CD4-positive, alpha-beta T cell treated with Interleukin-17A for 1 hour (primary cell): ENCODE results near the gene CFHR2.
"Not testable (repeated sequence)": the region's sequence is repeated elsewhere in the genome, so short reads cannot be mapped to it uniquely, and the experiment has no call there.

Experiments used
- DNase-seq: peaks from one replicate; pipeline ENCODE4 v3.0.0-alpha.2; 2020

CFHR2 gene

DNA sequence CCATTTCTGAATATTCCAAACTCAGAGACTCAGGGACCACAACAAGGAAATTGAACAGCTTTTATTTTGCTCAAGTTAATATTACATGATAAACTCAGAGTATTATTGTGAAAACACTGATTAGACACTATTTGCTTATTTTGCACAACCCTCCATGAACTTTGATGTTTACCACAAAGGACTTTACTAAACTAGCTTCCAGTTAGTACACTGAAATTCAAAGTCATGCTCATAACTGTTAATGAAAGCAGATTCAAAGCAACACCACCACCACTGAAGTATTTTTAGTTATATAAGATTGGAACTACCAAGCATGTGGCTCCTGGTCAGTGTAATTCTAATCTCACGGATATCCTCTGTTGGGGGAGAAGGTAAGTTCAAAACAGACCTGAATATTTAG lies at the start of gene CFHR2:
CFHR2 (plus strand) TSS at position 171 of the 400 bp plus-strand sequence; CDS start at position 314, 143 bp downstream.
- DNase-seq, result not testable (repeated sequence)

DNA sequence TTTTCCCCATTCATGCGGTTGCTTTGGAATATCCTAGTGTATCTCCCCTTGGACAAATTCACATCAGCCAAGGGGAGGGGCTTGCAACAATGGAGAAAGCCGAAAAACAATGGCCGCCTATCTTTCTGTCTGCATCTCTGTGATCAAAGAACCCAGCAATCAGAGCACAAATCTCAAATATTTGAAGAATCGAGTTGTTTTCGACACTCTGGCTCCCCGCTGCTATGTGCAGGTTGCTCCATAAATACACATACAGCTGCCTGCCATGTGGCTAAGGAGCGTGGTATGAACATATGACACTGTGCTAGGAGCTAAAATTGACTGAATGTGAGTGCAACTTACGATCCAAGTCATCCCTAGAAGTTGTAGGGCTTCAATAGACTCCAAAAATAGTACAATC lies 47.2 kb upstream of the CFHR2 start:
- no peak for DNase-seq

DNA sequence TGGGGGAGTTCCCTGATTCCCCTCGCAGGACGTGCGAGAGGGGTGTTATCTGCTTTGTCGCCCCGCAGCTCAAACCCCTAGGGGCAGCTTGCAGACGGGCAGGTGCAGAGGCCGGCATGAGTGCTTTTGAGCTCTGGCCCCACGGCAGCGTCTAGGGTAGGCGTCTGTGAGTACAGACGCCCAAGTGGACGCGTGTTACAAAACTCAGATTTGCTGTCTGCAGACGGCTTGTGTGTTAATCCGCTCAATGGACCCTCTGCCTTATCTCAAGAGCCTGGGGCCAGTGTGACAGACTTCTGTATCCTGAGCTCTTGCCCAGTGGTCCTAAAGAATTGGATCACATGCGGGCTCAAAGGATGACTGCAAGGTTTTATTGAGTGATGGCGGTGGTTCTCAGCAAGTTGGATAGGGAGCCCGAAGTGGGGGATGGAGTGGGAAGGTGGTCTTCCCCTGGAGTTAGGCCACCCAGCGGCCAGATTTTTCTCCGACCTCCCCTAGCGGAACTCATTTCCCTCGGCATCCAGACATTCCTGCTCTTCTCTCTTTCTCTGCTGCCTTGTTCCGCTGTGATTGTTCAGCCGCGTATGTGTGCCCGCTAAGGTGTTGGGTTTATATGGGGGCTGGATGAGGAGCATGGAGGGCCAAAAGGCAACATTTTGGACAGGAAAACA lies 46.2 kb upstream of the CFHR2 start:
- no peak for DNase-seq

DNA sequence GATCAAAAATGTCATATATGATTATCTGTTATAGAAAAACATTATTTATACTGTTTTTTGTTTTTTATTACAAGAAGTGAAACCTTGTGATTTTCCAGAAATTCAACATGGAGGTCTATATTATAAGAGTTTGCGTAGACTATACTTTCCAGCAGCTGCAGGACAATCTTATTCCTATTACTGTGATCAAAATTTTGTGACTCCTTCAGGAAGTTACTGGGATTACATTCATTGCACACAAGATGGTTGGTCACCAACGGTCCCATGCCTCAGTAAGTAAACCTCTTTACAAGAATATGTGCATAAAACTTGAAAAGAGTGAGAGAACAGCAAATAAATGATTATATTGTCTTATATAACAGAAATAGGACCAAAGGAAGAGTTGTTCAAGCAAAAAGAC lies 41.2 kb upstream of the CFHR2 start:
- DNase-seq, result no peak

DNA sequence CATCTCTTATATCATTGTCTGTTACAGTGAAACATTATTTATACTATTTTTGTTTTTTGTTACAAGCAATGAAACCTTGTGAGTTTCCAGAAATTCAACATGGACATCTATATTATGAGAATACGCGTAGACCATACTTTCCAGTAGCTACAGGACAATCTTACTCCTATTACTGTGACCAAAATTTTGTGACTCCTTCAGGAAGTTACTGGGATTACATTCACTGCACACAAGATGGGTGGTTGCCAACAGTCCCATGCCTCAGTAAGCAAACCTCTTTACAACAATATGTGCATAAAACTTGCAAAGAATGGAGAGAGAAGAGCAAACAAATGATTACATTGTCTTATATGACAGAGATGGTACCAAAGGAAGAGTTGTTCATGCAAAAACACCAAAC lies 33.3 kb upstream of the CFHR2 start:
- no peak for DNase-seq

DNA sequence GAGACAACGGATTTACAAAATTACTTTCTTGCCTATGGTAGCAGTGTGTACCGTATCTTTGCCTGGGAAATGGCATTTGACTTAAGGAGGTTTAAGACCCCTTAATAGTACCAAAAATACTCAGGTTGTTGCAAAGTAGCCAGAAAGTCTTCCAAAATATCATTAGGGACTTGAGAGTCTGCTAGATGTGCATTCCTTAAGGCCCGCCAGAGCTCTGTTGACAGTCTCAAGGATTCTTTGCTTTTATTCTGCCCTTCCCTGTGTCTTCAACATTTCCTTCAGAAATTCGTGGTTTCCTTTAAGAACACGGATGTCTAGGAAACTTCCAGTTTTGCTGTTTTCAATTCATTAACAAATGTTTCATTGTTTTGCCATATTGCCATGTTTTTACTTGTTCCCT lies 31.3 kb upstream of the CFHR2 start:
- DNase-seq, result not testable (repeated sequence)

DNA sequence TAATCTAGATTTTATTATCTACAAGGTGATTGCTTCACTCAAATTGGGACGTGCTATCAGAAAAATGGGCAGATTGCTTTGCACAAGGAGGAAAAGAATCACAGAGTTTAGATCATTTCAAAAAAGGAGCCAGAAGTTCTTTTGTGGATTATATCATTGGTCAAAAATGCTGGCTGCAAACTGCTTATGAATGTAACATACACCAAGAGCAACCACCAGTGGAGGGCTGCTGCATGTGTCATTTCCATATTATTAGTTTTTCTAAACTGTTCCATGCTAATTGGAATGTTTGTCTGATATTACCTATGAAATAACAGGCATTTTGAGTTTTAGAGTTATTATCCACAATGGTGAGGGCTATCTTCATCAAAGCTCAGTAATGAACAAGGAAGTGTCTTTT lies 16.7 kb upstream of the CFHR2 start:
- DNase-seq, result not testable (repeated sequence)

DNA sequence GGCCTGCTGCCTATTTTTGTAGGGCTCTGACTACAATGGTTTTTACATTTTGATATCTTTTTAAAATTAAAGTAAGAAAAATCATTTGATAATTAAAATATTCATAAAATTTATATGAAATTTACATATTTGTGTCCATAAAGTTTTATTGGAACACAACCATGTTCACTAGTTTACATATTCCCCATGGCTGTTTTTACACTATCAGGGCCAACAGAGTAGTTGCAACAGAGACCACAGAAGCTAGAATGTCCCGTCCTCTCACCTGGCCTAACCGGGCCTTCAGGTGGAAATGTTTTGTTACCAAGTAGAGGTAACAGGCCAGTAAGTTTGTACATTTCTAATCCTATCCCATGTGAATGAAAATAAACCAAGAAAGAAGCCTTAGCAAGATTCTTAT lies 10.7 kb upstream of the CFHR2 start:
- not testable (repeated sequence) for DNase-seq

DNA sequence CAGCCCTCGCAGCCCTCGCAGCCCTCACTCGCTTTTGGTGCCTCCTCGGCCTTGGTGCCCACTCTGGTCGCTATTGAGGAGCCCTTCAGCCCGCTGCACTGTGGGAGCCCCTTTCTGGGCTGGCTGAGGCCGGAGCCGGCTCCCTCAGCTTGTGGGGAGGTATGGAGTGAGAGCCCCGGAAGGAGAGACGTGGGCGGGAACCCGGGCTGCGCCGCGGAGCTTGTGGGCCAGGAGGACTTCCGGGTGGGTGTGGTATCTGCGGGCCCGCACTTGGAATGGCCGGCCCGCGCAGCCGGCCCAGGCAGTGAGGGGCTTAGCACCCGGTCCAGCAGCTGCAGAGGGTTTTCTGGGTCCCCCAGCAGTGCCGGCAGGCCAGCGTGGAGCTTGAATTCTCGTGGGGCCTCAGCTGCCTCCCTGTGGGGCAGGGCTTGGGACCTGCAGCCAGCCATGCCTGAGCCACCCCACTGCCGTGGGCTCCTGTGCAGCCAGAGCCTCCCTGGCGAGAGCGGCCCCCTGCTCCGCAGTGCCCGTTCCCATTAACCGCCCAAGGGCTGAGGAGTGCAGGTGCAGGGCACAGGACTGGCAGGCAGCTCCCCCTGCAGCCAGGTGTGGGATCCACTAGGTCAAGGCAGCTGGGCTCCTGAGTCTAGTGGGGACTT lies 9.9 kb upstream of the CFHR2 start:
- DNase-seq, result no peak

DNA sequence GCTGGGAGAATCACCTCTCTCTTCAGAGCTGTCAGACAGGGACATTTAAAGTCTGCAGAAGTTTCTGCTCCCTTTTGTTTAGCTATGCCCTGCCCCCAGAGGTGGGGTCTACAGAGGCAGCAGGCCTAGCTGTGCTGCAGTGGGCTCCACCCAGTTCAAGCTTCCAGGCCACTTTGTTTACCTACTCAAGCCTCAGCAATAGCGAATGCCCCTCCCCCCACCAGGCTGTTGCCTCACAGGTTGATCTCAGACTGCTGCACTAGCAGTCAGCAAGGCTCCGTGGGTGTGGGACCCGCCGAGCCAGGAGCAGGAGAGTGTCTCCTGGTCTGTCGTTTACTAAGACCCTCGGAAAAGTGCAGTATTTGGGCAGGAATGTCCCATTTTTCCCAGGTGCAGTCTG lies 2.1 kb upstream of the CFHR2 start:
- DNase-seq, result not testable (repeated sequence)

DNA sequence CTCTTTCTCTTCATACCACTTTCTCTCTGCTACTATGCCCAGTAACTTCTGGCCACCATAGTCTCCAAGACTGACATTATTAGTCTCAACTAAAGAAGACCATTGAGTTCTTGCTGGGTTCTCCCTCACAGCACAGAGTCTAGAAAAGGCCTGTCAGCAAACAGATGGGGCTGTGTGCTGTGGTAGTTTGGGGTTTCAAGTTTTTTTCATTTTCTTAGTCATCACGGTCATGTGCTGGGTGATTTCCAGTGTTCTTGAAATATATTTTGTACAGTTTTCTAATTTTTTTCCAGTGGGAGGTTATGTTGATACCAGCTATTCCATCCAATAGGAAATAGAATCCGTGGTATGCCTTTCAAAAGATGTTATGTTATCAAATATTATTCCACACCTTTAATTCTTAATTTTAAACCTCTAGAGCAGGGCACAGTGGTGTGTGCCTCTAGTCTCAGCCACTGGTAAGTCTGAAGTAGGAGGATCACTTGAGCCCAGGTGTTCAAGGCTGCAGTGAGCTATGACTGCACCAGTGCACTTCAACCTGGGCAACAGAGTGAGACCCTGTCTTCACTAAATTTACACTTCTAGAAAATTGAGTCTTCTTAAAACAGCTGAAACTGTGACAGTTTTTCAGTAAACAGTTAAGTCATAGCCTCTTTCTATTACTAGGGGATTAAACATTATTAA lies 8.3 kb downstream of the CFHR2 start:
- no peak for DNase-seq

DNA sequence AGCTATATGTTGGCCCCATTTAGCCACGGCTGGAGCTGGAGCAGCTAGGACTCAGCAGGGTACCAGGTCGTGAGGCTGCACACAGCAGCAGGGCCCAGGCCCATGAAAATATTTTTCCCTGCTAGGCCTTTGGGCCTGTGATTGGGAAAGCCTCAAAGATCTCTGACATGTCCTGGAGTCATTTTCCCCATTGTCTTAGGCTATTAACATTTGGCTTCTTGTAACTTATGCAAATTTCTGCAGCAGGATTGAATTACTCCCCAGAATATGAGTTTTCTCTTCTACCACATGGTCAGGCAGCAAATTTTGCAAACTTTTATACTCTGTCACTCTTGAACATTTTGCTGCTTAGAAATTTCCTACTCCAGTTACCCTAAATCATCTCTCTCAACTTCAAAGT lies 11.2 kb downstream of the CFHR2 start:
- no peak for DNase-seq

DNA sequence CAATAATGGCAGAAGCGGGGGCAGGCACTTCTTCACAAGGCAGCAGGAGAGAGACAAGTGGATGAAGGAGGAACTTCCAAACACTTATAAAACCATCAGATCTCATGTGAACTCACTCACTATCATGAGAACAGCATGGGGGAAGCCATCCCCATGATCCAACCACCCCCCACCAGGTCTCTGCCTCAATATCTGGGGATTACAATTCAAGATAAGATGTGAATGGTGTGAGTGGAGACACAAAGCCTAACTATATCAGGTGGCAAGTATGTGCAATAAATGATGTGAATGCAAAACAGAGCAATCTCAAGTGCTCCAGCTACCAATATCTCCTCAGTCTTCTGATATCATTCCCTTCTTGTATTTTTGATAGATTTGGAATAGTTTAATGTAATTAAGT lies 12.4 kb downstream of the CFHR2 start:
- DNase-seq, result no peak

DNA sequence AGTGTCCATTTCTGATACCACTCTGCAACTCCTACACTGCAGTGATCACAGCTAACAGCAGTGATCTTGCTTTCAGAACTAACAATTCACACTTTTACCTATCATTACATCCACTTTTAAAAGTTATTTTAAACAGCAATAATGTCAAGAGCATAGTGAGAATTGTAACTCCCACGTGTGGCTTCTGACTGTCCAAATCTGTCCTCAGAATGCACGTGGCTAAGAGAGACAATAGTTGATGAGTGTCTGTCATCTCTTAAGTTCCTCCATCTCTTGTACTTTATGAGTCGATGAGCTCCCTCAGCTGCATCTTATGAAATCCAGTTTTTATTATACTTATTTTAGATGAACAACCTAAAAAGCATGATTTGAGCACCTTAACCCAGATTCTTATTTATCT lies 17.3 kb downstream of the CFHR2 start:
- DNase-seq, result no peak

DNA sequence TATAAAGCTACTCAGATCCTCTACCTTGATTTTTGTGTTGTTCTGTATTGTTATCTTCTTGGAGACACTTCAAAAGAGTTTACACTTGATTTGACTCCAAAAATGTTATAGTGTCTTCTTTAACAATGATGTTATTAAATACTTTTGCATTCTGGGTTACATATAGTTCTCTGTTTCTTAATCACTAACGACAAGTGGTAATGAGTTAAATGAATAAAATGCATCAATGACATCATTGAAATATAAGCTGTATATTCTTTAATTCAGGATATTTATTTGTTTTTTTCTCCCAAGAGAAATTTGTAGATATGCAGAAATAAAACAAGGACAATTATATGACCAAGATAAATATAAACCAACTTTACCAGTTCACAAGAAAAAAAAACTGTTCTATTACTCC lies 26.6 kb downstream of the CFHR2 start:
- DNase-seq, result no peak

DNA sequence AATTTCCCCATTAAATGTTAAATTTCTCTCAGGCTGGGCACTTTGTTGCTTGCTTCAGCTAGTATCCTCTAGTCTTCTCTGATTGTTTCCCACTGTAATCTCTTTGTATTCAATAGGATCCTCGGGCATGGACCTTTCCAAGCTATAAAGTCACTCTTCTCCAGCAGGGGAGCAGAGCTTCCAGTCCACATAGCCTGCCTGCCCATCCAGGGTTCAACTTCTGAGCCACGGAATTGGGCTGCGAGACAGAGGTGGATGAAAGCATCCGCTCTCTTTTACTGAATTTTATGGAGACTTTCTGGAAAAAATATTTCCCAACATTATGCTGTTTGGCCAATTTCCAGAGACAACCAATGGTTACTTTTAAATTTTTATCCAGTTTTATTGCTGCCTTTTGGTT lies 32.7 kb downstream of the CFHR2 start:
- no peak for DNase-seq

DNA sequence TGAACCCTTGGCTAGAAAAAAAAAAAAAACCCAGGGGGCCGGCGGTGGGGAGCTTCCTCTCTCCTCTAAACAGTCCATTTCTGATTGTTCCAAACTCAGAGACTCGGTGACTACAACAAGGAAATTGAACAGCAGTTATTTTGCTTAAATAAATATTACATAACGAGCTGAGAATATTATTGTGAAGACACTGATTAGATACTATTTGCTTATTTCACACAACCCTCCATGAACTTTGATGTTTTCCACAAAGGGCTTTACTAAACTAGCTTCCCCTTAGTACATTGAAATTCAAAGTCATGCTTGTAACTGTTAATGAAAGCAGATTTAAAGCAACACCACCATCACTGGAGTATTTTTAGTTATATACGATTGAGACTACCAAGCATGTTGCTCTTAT lies 33.7 kb downstream of the CFHR2 start, which contains the start of gene CFHR5:
CFHR5 (plus strand) TSS at position 279 of the 400 bp plus-strand sequence; CDS start at position 388, 109 bp downstream.
- DNase-seq, result no peak

DNA sequence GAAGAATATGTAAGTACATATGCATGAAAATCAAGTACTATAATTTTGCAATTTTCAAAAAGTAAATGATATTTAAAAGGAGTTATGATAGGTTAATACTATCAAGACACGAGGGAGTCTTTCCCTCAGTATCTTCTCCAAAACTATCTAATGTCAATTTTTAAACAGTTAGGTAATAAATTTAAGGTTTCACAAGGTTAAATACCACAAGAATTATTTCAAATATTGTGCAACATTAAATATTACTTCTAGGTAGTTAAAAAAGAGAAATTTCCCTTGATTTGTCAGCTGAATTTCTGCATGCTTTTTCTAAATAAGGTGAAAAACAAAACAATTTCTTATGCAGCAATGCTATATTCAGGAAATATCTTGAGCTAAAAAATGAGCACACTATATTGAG lies 37.3 kb downstream of the CFHR2 start:
- DNase-seq, result no peak

DNA sequence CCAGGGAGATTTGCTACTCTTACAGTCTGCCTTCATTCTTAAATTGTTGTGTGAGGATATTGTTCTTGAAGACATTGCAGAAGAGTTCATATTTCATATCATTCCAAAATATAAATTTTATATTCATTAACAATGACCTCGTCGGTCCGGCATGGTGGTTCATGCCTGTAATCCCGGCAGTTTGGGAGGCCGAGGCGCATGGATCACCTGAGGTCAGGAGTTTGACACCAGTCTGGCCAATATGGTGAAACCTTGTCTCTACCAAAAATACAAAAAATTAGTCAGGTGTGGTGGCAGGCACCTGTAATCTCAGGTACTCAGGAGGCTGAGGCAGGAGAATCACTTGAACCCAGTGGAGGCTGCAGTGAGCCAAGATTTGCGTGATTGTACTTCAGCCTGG lies 38.7 kb downstream of the CFHR2 start:
- not testable (repeated sequence) for DNase-seq

DNA sequence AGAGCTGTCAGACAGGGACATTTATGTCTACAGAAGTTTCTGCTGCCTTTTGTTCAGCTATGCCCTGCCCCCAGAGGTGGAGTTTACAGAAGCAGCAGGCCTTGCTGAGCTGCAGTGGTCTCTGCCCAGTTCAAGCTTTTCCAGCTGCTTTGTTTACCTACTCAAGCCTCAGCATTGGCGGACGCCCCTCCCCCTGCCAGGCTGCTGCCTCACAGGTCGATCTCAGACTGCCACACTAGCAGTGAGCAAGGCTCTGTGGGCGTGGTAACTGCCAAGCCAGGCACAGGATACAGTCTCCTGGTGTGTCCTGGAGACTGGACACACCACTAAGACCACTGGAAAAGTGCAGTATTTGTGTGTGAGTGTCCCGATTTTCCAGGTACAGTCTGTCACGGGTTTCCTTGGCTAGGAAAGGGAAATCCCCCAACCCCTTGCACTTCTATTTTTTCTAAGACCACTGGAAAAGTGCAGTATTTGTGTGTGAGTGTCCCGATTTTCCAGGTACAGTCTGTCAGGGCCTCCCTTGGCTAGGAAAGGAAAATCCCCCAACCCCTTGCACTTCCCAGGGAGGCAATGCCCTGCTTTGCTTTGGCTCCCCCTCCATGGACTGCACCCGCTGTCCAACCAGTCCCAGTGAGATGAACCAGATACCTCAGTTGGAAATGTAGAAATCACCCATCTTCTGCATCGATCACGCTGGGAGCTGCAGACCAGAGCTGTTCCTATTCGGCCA lies 48.5 kb downstream of the CFHR2 start:
- not testable (repeated sequence) for DNase-seq

DNA sequence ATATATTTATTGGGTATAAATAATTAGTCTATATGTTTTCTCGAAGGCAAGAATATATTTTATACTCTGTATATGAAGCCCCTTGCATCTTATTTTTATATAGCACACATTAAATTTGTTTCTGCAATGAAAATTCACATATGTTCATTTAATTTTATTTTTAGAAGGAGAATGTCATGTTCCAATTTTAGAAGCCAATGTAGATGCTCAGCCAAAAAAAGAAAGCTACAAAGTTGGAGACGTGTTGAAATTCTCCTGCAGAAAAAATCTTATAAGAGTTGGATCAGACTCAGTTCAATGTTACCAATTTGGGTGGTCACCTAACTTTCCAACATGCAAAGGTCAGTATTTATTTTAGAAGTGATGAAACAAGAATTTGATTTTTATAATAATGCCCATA lies 50.4 kb downstream of the CFHR2 start:
- DNase-seq, result no peak

DNA sequence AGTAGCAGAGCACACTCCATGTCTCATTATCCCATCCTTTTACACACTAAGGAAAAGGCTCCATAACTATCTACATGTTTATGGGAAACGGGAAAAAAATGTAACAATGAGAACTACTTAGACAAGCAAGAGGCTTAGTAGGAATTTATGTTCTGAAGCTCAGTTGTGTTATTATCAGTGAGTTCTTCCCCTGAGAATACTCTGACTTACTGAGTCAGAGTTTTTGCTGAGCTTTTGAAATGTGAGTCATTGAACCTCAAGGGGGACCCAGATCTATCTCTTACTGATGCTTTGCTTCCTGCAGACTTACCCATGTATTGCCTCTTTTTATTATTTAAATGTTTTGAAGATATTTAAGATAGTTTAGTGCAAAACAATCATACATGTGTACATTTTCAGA lies 53.9 kb downstream of the CFHR2 start:
- no peak for DNase-seq

DNA sequence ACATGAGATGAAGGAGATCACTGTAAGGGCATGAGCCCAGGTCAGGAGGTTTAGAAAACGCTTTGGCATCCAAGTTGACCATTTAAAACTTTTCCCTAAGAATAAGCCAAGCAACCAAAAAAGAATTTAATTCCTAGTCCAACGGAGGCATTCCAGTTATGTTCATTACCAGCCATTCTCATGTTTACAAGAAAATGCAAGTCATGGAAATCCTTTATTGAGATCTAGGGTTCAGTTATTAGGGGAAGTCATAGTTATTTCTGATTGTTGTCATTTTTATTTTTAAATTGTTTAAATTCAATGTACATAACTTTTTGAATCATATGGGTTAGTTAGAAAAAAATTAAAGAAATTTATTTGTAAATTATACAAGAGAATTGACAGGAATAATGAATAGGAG lies 58.3 kb downstream of the CFHR2 start:
- DNase-seq, result no peak
